DND-41 (cell line): Measurements from ENCODE around the gene SVIL.
"Not testable (repeated sequence)": the region's sequence is repeated elsewhere in the genome, so short reads cannot be mapped to it uniquely, and the experiment has no call there.

Experiments used
- CTCF ChIP-seq: IDR thresholded peaks from 2 replicates; pipeline ENCODE4 v1.5.1; 2012; ENCODE audit warnings: borderline replicate concordance, low read length, moderate library complexity, mild to moderate bottlenecking; ENCODE audit not compliant: poor library complexity, severe bottlenecking; ENCODE audit errors: extremely low read depth
- EZH2 ChIP-seq: IDR thresholded peaks from 3 replicates; pipeline ENCODE4 v1.6.1; 2012; ENCODE audit warnings: borderline replicate concordance, low read depth, mild to moderate bottlenecking, moderate library complexity, low read length, inconsistent platforms; ENCODE audit not compliant: severe bottlenecking

GRCh38 chr10:29574212-29575097, 60.3 kb downstream of the SVIL start:
- not testable (repeated sequence) for TF ChIP-seq CTCF, EZH2
